ENCODE results near the gene H2BK1.

Gene H2BK1

DNA sequence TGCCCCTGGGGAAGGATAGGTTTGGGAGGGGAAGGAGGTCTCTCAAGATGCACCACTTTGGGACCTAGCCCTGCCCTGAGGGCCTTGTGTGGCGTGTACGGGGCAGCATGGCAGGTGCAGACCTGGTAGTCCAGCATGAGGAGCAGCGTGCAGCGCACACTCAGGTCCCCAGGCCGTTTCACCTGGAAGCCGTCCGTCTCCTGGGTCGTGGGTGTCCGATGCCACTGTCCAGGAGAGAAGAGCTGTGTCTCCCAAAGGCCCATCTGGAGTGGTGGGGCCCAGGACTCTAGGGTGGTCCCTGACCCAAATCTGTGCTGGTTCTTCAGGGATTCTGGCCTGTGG, 31.4 kb upstream of the H2BK1 start:
- TF ChIP-seq, protein P1, sequence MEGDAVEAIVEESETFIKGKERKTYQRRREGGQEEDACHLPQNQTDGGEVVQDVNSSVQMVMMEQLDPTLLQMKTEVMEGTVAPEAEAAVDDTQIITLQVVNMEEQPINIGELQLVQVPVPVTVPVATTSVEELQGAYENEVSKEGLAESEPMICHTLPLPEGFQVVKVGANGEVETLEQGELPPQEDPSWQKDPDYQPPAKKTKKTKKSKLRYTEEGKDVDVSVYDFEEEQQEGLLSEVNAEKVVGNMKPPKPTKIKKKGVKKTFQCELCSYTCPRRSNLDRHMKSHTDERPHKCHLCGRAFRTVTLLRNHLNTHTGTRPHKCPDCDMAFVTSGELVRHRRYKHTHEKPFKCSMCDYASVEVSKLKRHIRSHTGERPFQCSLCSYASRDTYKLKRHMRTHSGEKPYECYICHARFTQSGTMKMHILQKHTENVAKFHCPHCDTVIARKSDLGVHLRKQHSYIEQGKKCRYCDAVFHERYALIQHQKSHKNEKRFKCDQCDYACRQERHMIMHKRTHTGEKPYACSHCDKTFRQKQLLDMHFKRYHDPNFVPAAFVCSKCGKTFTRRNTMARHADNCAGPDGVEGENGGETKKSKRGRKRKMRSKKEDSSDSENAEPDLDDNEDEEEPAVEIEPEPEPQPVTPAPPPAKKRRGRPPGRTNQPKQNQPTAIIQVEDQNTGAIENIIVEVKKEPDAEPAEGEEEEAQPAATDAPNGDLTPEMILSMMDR (conservative IDR thresholded peaks at IDR 0.05; ENCODE audit: low read depth, low read length), result no peak
- DNase-seq (ENCODE audit: low read depth), result no peak
- H3K4me3 ChIP-seq (ENCODE audit: low read depth, low read length), result no peak overlapping the region

GRCh38 chr7:151240942-151241754, 30.9 kb upstream of the H2BK1 start:
- no peak overlapping the region for H3K4me3 ChIP-seq (ENCODE audit: low read depth, low read length)
- TF ChIP-seq, protein P1 (conservative IDR thresholded peaks at IDR 0.05; ENCODE audit: low read depth, low read length), result no peak
- no peak for DNase-seq (ENCODE audit: low read depth)

DNA sequence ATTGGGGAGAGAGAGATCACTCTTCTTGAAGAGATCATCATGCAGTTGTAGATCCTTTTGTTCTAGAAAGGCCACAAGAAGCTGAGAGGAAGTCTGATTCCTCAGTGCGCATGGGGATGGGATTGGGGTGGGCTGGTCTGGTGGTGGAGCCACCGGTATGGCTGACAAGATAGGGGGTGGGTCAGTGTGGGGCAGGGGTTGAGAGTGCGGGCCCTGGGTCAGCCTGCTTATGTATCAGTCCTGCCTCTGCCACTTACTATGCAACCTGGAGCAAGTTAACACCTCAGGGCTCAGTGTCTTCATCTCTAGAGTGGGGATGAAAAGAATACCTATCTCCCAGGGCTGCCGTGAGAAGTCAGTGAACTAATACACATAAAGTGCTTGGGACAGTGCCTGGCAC, 30.2 kb upstream of the H2BK1 start:
- DNase-seq (ENCODE audit: low read depth), result no peak
- no peak overlapping the region for H3K4me3 ChIP-seq (ENCODE audit: low read depth, low read length)
- TF ChIP-seq, protein P1 (conservative IDR thresholded peaks at IDR 0.05; ENCODE audit: low read depth, low read length), result no peak

DNA sequence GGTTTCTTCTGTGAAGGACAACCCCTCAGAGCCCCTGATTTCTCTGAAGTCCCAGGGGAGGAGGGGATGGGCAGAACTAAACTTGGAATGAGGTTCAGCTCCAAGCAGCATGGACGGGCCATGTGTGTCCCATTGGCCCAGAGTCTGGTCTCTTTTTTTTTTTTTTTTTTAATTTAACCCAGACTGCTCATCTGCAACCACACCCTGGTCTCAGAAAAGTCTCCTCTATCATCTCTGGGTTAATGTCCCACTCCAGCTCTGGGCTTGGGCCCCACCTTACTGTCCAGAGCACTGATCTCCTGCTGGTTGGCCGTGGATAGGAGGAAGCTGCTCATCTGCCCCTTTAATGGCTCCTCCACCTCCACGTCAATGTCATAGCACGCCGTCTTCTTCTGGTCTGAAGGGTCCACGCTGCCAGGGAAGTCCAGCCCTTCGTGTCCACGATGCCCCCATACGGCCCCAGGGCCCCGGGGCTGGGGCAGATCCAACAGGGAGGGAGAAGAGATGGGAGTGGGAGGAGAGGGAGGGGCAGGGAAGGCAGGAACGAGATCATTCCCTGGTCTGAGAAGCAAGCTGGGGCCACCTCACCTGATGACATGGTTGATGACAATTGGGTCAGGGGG, 29.7 kb upstream of the H2BK1 start:
- DNase-seq (ENCODE audit: low read depth), result no peak
- TF ChIP-seq, protein P1 (conservative IDR thresholded peaks at IDR 0.05; ENCODE audit: low read depth, low read length), result no peak
- H3K4me3 ChIP-seq (ENCODE audit: low read depth, low read length), result no peak overlapping the region

DNA sequence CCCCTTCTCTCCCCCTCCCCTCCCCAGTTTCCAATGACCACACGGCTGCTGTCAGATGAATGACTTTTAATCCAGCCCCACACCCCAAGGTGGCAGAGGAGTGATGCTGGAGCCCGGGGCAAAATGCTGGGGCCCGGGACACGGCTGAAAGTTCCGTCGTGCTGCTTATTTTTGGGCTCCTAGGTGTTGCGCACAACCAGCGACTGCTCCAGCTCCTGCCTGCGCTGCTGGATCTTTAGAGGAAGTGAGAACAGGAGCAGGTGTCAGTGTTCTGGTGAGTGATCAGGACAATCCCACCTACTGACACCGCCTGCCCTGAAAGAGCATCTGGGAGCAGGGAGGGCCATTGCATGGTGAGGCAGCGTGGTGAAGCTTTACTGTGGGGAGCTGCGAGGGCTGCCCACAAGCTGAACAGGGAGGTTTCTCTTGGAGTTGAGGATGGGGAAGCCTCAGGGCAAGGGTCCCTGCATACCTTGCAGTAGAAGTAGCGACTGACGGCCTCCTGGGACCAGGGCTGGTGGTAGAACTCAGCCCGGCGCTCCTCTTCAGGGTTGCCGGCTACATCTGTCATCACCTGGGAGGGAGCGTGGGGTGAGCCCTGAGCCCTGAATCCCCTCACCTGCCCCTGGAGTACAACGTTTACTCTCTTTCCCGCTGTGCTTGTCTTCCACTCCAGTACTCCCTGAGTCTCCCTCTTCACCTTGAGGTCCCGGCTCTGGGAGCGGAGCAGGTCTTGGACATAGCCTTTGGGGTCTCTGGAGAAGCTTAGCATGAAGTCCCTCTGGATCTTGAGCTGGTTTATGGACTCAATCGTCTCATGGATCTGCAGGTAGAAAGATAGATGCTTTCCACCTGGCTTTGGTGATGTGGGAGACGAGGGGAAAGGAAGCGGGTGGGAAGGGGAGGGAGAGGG, 28.9 kb upstream of the H2BK1 start:
- TF ChIP-seq, protein P1 (conservative IDR thresholded peaks at IDR 0.05; ENCODE audit: low read depth, low read length), result no peak
- H3K4me3 ChIP-seq (ENCODE audit: low read depth, low read length), result no peak overlapping the region
- no peak for DNase-seq (ENCODE audit: low read depth)

GRCh38 chr7:151238190-151238810, 28.0 kb upstream of the H2BK1 start:
- no peak overlapping the region for H3K4me3 ChIP-seq (ENCODE audit: low read depth, low read length)
- no peak for DNase-seq (ENCODE audit: low read depth)
- TF ChIP-seq, protein P1 (conservative IDR thresholded peaks at IDR 0.05; ENCODE audit: low read depth, low read length), result no peak
